Measurements from ENCODE around the gene MSRB1.

MSRB1 gene

GRCh38 chr16:1918351-1919326 lies 24.4 kb downstream of the MSRB1 start, which contains the start of gene HS3ST6:
TSS of gene HS3ST6 (minus strand) at chr16:1918415. CDS start at chr16:1918323, 92 bp downstream.
- DNase-seq, result no peak

- DNase-seq, result no peak
Measured at GRCh38 chr16:1917665-1918350, 25.2 kb downstream of the MSRB1 start.

- no peak for DNase-seq
Measured at GRCh38 chr16:1917056-1917664, 25.8 kb downstream of the MSRB1 start.

- no peak for DNase-seq
Measured at GRCh38 chr16:1916640-1916990, 26.4 kb downstream of the MSRB1 start.

GRCh38 chr16:1915732-1916639 lies 27.0 kb downstream of the MSRB1 start:
- DNase-seq, result no peak

GRCh38 chr16:1914988-1915387 lies 28.0 kb downstream of the MSRB1 start:
- DNase-seq, result no peak

- DNase-seq, result no peak
Measured at GRCh38 chr16:1914084-1914608, 28.9 kb downstream of the MSRB1 start.

GRCh38 chr16:1913327-1914083 lies 29.5 kb downstream of the MSRB1 start:
- DNase-seq, result no peak

- DNase-seq, result no peak
Measured at GRCh38 chr16:1912215-1912543, 30.8 kb downstream of the MSRB1 start.

- no peak for DNase-seq
Measured at GRCh38 chr16:1911467-1912214, 31.4 kb downstream of the MSRB1 start.

GRCh38 chr16:1909561-1910231 lies 33.3 kb downstream of the MSRB1 start:
- no peak for DNase-seq

GRCh38 chr16:1908983-1909382 lies 34.0 kb downstream of the MSRB1 start:
- no peak for DNase-seq

- DNase-seq, result no peak
Measured at GRCh38 chr16:1908184-1908583, 34.8 kb downstream of the MSRB1 start.

- no peak for DNase-seq
Measured at GRCh38 chr16:1907226-1907860, 35.7 kb downstream of the MSRB1 start.

- no peak for DNase-seq
Measured at GRCh38 chr16:1906846-1907165, 36.2 kb downstream of the MSRB1 start.

- DNase-seq, result no peak
Measured at GRCh38 chr16:1906055-1906845, 36.7 kb downstream of the MSRB1 start.

Measured in hypothalamus (tissue), 51 donors.